ENCODE measurements around the gene RPS6KB2.

GRCh38 chr11:67437082-67437808 is 9.0 kb downstream of the RPS6KB2 start, which contains the start of gene PTPRCAP:
- TF ChIP-seq, protein P1, sequence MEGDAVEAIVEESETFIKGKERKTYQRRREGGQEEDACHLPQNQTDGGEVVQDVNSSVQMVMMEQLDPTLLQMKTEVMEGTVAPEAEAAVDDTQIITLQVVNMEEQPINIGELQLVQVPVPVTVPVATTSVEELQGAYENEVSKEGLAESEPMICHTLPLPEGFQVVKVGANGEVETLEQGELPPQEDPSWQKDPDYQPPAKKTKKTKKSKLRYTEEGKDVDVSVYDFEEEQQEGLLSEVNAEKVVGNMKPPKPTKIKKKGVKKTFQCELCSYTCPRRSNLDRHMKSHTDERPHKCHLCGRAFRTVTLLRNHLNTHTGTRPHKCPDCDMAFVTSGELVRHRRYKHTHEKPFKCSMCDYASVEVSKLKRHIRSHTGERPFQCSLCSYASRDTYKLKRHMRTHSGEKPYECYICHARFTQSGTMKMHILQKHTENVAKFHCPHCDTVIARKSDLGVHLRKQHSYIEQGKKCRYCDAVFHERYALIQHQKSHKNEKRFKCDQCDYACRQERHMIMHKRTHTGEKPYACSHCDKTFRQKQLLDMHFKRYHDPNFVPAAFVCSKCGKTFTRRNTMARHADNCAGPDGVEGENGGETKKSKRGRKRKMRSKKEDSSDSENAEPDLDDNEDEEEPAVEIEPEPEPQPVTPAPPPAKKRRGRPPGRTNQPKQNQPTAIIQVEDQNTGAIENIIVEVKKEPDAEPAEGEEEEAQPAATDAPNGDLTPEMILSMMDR (conservative IDR thresholded peaks at IDR 0.05; ENCODE audit: low read depth, low read length) = no peak
- no peak for TF ChIP-seq EZH2 (IDR thresholded peaks at IDR 0.05; ENCODE audit: borderline replicate concordance, low read depth, low read length, poor library complexity, severe bottlenecking)
